Activated CD4-positive, alpha-beta T cell treated with anti-CD3 and anti-CD28 coated beads for 36 hours (primary cell): ENCODE results near the gene PRAC1. TPM values are rescaled to one million over a fixed set of nuclear protein-coding genes. Genes with fewer than 3 reads are reported as not detected.

Experiments
- ATAC-seq: fragments of 200-7000 bp; cut with Tn5 transposase; one replicate; pipeline ENCODE4 v1.10.0; 2021; ENCODE audit warnings: mild to moderate bottlenecking, moderate library complexity
- CTCF ChIA-PET: fragments of 350-600 bp; sonication (Branson Sonifier 250); formaldehyde crosslinking; loops from one replicate; lab custom pipeline; 2021; ENCODE audit warnings: antibody characterized with exemption; lab: Charles Lee
- POLR2A ChIA-PET: fragments of 350-600 bp; sonication (Branson Sonifier 250); formaldehyde crosslinking; loops from one replicate; lab custom pipeline; 2021; ENCODE audit warnings: antibody characterized with exemption, inconsistent platforms; lab: Charles Lee
- DNase-seq: peaks from one replicate; pipeline ENCODE4 v3.0.0-alpha.2; 2020
- H3K27ac Mint-ChIP-seq: one replicate; pipeline ENCODE4 v1.8.0; 2021; ENCODE audit warnings: mixed read lengths
- H3K27me3 Mint-ChIP-seq: one replicate; pipeline ENCODE4 v1.8.0; 2021; ENCODE audit warnings: mixed read lengths
- H3K36me3 Mint-ChIP-seq: one replicate; pipeline ENCODE4 v1.8.0; 2021; ENCODE audit warnings: low read depth, mixed read lengths
- H3K4me1 Mint-ChIP-seq: one replicate; pipeline ENCODE4 v1.8.0; 2021; ENCODE audit warnings: mixed read lengths
- H3K4me3 Mint-ChIP-seq: one replicate; pipeline ENCODE4 v1.8.0; 2021; ENCODE audit warnings: mild to moderate bottlenecking, moderate library complexity, mixed read lengths
- H3K9me3 Mint-ChIP-seq: one replicate; pipeline ENCODE4 v1.8.0; 2021; ENCODE audit warnings: low read depth, mixed read lengths
- intact Hi-C, 2 experiments: fragments of 100-400 bp; cut with DNase I in 1 of 2; cut with micrococcal nuclease in 1 of 2; formaldehyde crosslinking; loops; one replicate each; pipeline versions ENCODE4 v1.14.2 to v1.15.1; 2022 to 2024; cut with DNase I, micrococcal nuclease
- total RNA-seq, 2 experiments: library from RNA; stranded (reverse); gene quantifications; one replicate each; pipeline ENCODE4 v1.2.3, GENCODE V29; 2021

The PRAC1 gene
- total RNA-seq, 2 experiments from 2014 or later = not detected

GRCh38 chr17:48732688-48733629, 10.6 kb upstream of the PRAC1 start:
- DNase-seq (no peak), ATAC-seq (no peak)
- Mint-ChIP-seq H3K4me1 (peaks cover 25% of the 10 kb centered on the region), H3K9me3 (no peaks in the 10 kb centered on the region), H3K36me3 (no peaks in the 10 kb centered on the region), H3K27ac (no peak overlapping the region), H3K4me3 (peak overlapping the region; percentile 49), H3K27me3 (peaks cover 80% of the 10 kb centered on the region)
- CTCF ChIA-PET = interaction anchor here (0.5 to 2.3 kb wide), 9 partner anchors 9 to 1382 kb away, joined by 3 to 6 read pairs (median 3); no protein-coding TSS in a partner anchor
- intact Hi-C loops = no loop called here
- POLR2A ChIA-PET = no interaction called here

GRCh38 chr17:48731355-48731754, 9.0 kb upstream of the PRAC1 start:
- intact Hi-C loops = no loop called here
- CTCF ChIA-PET = interaction anchor here (1.2 to 3.4 kb wide), 6 partner anchors 11 to 147 kb away, joined by 3 to 7 read pairs (median 4); no protein-coding TSS in a partner anchor
- POLR2A ChIA-PET = no interaction called here

GRCh38 chr17:48730240-48730550, 7.9 kb upstream of the PRAC1 start:
- Mint-ChIP-seq H3K4me1 (peaks cover 27% of the 10 kb centered on the region), H3K36me3 (no peaks in the 10 kb centered on the region), H3K9me3 (no peaks in the 10 kb centered on the region), H3K27me3 (peaks cover 82% of the 10 kb centered on the region), H3K4me3 (no peak overlapping the region), H3K27ac (no peak overlapping the region)
- intact Hi-C loops = no loop called here
- DNase-seq (no peak), ATAC-seq (no peak)
- ChIA-PET POLR2A (no interaction called here), CTCF (interaction anchor here (0.6 to 3.4 kb wide), 2 partner anchors 13 to 92 kb away, joined by 4 to 7 read pairs; no protein-coding TSS in a partner anchor)

More at GRCh38 chr17:48731355-48731754, 9.0 kb upstream of the PRAC1 start:
- Mint-ChIP-seq H3K9me3 (no peaks in the 10 kb centered on the region), H3K4me3 (no peak overlapping the region), H3K36me3 (no peaks in the 10 kb centered on the region), H3K27me3 (peaks cover 83% of the 10 kb centered on the region), H3K4me1 (peaks cover 26% of the 10 kb centered on the region), H3K27ac (no peak overlapping the region)
- ATAC-seq (no peak), DNase-seq (no peak)

GRCh38 chr17:48729335-48730239, 7.3 kb upstream of the PRAC1 start:
- POLR2A ChIA-PET = no interaction called here
- no peak for DNase-seq
- intact Hi-C loops = loop anchor here (2.0 to 10.0 kb wide), 2 partner anchors 15 to 765 kb away; partner anchors contain the start of gene NGFR (in 1 of the 2)

GRCh38 chr17:48728232-48729231, 6.2 kb upstream of the PRAC1 start, which contains the start of gene HOXB13:
Gene HOXB13, minus strand, starts transcription at chr17:48728750. Its CDS starts 157 bp downstream, at chr17:48728593.
- Mint-ChIP-seq H3K27ac (no peak within 1 kb of the TSS), H3K4me3 (peak within 1 kb of the TSS; percentile 37), H3K4me1 (peaks cover 34% of the 10 kb centered on the region), H3K9me3 (no peaks in the 10 kb centered on the region), H3K27me3 (peaks cover 82% of the 10 kb centered on the region), H3K36me3 (no peaks in the 10 kb centered on the region)
- CTCF ChIA-PET = interaction anchor here (0.6 to 3.4 kb wide), 6 partner anchors 11 to 513 kb away, joined by 3 to 7 read pairs (median 4); no protein-coding TSS in a partner anchor
- intact Hi-C loops = loop anchor here (2.0 to 10.0 kb wide), 2 partner anchors 16 to 766 kb away; partner anchors contain the start of gene NGFR (in 1 of the 2)
- ATAC-seq (peak; percentile 52), DNase-seq (peak; percentile 70)
- POLR2A ChIA-PET = interaction anchor here (0.7 kb wide), 2 partner anchors 155 to 164 kb away, joined by 3 to 4 read pairs; partner anchors contain the start of gene ATP5MC1

More at GRCh38 chr17:48729335-48730239, 7.3 kb upstream of the PRAC1 start:
- H3K27ac Mint-ChIP-seq = no peak overlapping the region
- no peak overlapping the region for H3K4me3 Mint-ChIP-seq
- no peak for ATAC-seq
- peaks cover 32% of the 10 kb centered on the region for H3K4me1 Mint-ChIP-seq
- H3K27me3 Mint-ChIP-seq = peaks cover 82% of the 10 kb centered on the region
- no peaks in the 10 kb centered on the region for H3K9me3 Mint-ChIP-seq
- CTCF ChIA-PET = interaction anchor here (3.4 kb wide), 1 partner anchor 12 kb away, joined by 7 read pairs; no protein-coding TSS in a partner anchor
- H3K36me3 Mint-ChIP-seq = no peaks in the 10 kb centered on the region

GRCh38 chr17:48727415-48728175, 5.3 kb upstream of the PRAC1 start:
- DNase-seq = no peak
- intact Hi-C loops = loop anchor here (1.0 to 10.0 kb wide), 3 partner anchors 17 to 767 kb away; partner anchors contain the start of gene NGFR (in 1 of the 2)
- Mint-ChIP-seq H3K4me3 (no peak overlapping the region), H3K9me3 (no peaks in the 10 kb centered on the region), H3K4me1 (peaks cover 34% of the 10 kb centered on the region), H3K27ac (no peak overlapping the region), H3K36me3 (no peaks in the 10 kb centered on the region), H3K27me3 (peaks cover 80% of the 10 kb centered on the region)
- CTCF ChIA-PET = interaction anchor here (0.6 to 1.5 kb wide), 8 partner anchors 10 to 512 kb away, joined by 3 to 5 read pairs (median 3); no protein-coding TSS in a partner anchor
- ATAC-seq = no peak
- POLR2A ChIA-PET = no interaction called here

GRCh38 chr17:48726916-48727286, 4.6 kb upstream of the PRAC1 start:
- H3K9me3 Mint-ChIP-seq = no peaks in the 10 kb centered on the region
- DNase-seq (no peak), ATAC-seq (no peak)
- H3K36me3 Mint-ChIP-seq = no peaks in the 10 kb centered on the region
- no peak overlapping the region for H3K4me3 Mint-ChIP-seq
- peaks cover 33% of the 10 kb centered on the region for H3K4me1 Mint-ChIP-seq
- POLR2A ChIA-PET = no interaction called here
- intact Hi-C loops = loop anchor here in 1 of 2 experiments (1.0 to 10.0 kb wide), 2 partner anchors 20 to 768 kb away; partner anchors contain the start of gene NGFR
- no peak overlapping the region for H3K27ac Mint-ChIP-seq
- H3K27me3 Mint-ChIP-seq = peaks cover 82% of the 10 kb centered on the region
- CTCF ChIA-PET = interaction anchor here (0.5 to 2.0 kb wide), 6 partner anchors 12 to 1352 kb away, joined by 3 to 14 read pairs (median 3); no protein-coding TSS in a partner anchor

- no peaks in the 10 kb centered on the region for H3K36me3 Mint-ChIP-seq
- intact Hi-C loops = loop anchor here in 1 of 2 experiments (10.0 kb wide), 1 partner anchor 768 kb away; the partner anchor contains the start of gene NGFR
- H3K27me3 Mint-ChIP-seq = peaks cover 80% of the 10 kb centered on the region
- H3K9me3 Mint-ChIP-seq = no peaks in the 10 kb centered on the region
- no peak for ATAC-seq
- no peak overlapping the region for H3K27ac Mint-ChIP-seq
- CTCF ChIA-PET = interaction anchor here (0.5 to 3.7 kb wide), 12 partner anchors 12 to 1352 kb away, joined by 3 to 37 read pairs (median 3); no protein-coding TSS in a partner anchor
- no peak overlapping the region for H3K4me3 Mint-ChIP-seq
- POLR2A ChIA-PET = no interaction called here
- no peak for DNase-seq
- H3K4me1 Mint-ChIP-seq = peaks cover 33% of the 10 kb centered on the region
Observed at GRCh38 chr17:48726114-48726915, 4.0 kb upstream of the PRAC1 start.
